ENCODE results near the gene PPT2.
"Not testable (repeated sequence)": the region's sequence is repeated elsewhere in the genome, so short reads cannot be mapped to it uniquely, and the experiment has no call there.

PPT2 gene

DNA sequence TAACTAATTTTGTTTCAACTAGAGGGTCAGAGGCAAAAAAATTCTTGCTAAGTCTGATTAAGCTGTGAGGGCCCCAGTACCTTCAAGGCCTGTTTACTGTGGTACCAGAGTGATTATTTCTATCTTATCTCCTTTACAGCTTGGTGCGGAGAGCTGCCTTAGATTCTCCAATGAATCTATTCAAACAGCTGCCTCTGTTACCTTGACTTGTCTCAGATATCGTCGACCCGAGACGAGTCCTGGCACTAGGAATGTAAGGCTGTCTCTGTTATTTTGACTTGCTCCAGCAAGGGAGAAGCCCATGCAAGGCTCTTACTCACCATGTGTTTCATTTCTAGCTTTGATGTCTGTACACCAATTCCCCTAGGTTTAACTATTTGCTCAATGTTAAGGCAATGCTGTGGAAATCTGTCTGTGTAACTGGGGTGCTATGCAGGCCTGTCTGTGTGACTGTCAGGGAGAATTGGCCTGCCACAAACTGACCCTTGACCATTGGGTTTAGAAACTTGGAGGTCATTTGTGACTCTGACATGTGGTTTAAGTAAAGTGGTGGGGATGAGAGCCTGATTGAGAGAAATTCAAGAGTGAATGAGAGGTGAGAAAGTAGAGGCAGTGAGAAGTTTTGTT is 13.4 kb upstream of the PPT2 start:
- Histone ChIP-seq H2AFZ (ENCODE audit: low read length) (no peak overlapping the region), H3K79me2 (ENCODE audit: insufficient read depth, low read length) (no peaks in the 10 kb centered on the region), H3K9ac (ENCODE audit: low read depth, low read length, poor library complexity, severe bottlenecking) (no peak overlapping the region), H3K27me3 (ENCODE audit: insufficient read depth, low read length, poor library complexity, severe bottlenecking) (no peaks in the 10 kb centered on the region), H3K36me3 (ENCODE audit: insufficient read depth, low read length) (no peaks in the 10 kb centered on the region), H3K4me2 (ENCODE audit: low read depth, low read length, poor library complexity, severe bottlenecking) (no peak overlapping the region), H3K9me3 (ENCODE audit: insufficient read depth, low read depth, low read length) (no peaks in the 10 kb centered on the region), H4K20me1 (ENCODE audit: insufficient read depth, low read length, poor library complexity, severe bottlenecking) (no peaks in the 10 kb centered on the region), H3K9me2 (replicated peaks; ENCODE audit: low read depth, low read length) (no peaks in the 10 kb centered on the region), H3F3A (ENCODE audit: low read depth) (no peaks in the 10 kb centered on the region), H3K4me3 (ENCODE audit: low read length, poor library complexity, severe bottlenecking) (no peak overlapping the region), H3K4me1 (ENCODE audit: insufficient read depth, low read length, poor library complexity, severe bottlenecking) (no peaks in the 10 kb centered on the region)
- TF ChIP-seq EZH2phosphoT487 (IDR thresholded peaks at IDR 0.05; ENCODE audit: borderline replicate concordance), result no peak
- TF ChIP-seq, protein P1, sequence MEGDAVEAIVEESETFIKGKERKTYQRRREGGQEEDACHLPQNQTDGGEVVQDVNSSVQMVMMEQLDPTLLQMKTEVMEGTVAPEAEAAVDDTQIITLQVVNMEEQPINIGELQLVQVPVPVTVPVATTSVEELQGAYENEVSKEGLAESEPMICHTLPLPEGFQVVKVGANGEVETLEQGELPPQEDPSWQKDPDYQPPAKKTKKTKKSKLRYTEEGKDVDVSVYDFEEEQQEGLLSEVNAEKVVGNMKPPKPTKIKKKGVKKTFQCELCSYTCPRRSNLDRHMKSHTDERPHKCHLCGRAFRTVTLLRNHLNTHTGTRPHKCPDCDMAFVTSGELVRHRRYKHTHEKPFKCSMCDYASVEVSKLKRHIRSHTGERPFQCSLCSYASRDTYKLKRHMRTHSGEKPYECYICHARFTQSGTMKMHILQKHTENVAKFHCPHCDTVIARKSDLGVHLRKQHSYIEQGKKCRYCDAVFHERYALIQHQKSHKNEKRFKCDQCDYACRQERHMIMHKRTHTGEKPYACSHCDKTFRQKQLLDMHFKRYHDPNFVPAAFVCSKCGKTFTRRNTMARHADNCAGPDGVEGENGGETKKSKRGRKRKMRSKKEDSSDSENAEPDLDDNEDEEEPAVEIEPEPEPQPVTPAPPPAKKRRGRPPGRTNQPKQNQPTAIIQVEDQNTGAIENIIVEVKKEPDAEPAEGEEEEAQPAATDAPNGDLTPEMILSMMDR (conservative IDR thresholded peaks at IDR 0.05; ENCODE audit: low read length), result no peak

DNA sequence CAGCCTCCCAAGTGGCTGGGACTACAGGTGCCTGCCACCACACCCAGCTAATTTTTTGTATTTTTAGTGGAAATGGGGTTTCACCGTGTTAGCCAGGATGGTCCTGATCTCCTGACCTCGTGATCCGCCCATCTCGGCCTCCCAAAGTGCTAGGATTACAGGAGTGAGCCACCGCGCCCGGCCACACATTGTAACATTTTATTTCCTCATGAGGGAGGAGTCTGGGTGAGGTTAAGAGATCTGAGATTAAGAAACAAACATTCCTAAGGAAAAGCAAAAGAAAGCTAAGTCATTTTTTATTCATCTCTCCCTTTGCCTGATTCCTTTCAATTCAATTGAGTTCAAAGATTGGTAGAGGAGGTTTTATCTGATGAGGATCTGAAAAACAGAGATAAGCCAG is 9.7 kb upstream of the PPT2 start:
- H3K9me2 ChIP-seq (replicated peaks; ENCODE audit: low read depth, low read length); H3K27me3 ChIP-seq (ENCODE audit: insufficient read depth, low read length, poor library complexity, severe bottlenecking); H3K4me1 ChIP-seq (ENCODE audit: insufficient read depth, low read length, poor library complexity, severe bottlenecking); H3K79me2 ChIP-seq (ENCODE audit: insufficient read depth, low read length); H3K4me3 ChIP-seq (ENCODE audit: low read length, poor library complexity, severe bottlenecking); H4K20me1 ChIP-seq (ENCODE audit: insufficient read depth, low read length, poor library complexity, severe bottlenecking); H3K9ac ChIP-seq (ENCODE audit: low read depth, low read length, poor library complexity, severe bottlenecking); H3K4me2 ChIP-seq (ENCODE audit: low read depth, low read length, poor library complexity, severe bottlenecking); H3F3A ChIP-seq (ENCODE audit: low read depth); H2AFZ ChIP-seq (ENCODE audit: low read length); H3K36me3 ChIP-seq (ENCODE audit: insufficient read depth, low read length); H3K9me3 ChIP-seq (ENCODE audit: insufficient read depth, low read depth, low read length): not testable (repeated sequence)

DNA sequence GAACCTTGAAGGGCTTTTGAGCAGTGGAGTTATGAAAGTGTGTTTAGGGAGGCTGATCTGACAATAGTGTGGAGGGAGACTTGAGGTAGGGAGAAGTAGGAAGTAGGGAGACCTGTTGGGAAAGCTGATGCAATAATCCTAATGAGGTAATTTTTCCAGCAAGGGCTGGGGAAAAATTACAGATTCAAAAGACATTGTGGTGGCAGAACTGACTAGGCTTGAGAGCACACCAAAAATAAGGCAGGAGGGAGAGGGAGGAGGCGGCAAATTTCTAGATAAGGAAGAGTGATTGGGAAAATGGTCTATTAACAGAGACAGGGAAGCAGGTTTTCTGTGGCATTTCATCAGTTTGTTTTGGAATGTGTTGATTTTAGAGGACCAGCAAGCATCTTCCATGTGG is 7.7 kb upstream of the PPT2 start:
- Histone ChIP-seq H3K9me2 (replicated peaks; ENCODE audit: low read depth, low read length) (no peaks in the 10 kb centered on the region), H3F3A (ENCODE audit: low read depth) (no peaks in the 10 kb centered on the region), H3K79me2 (ENCODE audit: insufficient read depth, low read length) (no peaks in the 10 kb centered on the region), H3K27me3 (ENCODE audit: insufficient read depth, low read length, poor library complexity, severe bottlenecking) (no peaks in the 10 kb centered on the region), H3K9ac (ENCODE audit: low read depth, low read length, poor library complexity, severe bottlenecking) (no peak overlapping the region), H2AFZ (ENCODE audit: low read length) (no peak overlapping the region), H3K4me1 (ENCODE audit: insufficient read depth, low read length, poor library complexity, severe bottlenecking) (no peaks in the 10 kb centered on the region), H4K20me1 (ENCODE audit: insufficient read depth, low read length, poor library complexity, severe bottlenecking) (no peaks in the 10 kb centered on the region), H3K4me2 (ENCODE audit: low read depth, low read length, poor library complexity, severe bottlenecking) (no peak overlapping the region), H3K9me3 (ENCODE audit: insufficient read depth, low read depth, low read length) (no peaks in the 10 kb centered on the region), H3K4me3 (ENCODE audit: low read length, poor library complexity, severe bottlenecking) (no peak overlapping the region), H3K36me3 (ENCODE audit: insufficient read depth, low read length) (no peaks in the 10 kb centered on the region)
- no peak for TF ChIP-seq EZH2phosphoT487 (IDR thresholded peaks at IDR 0.05; ENCODE audit: borderline replicate concordance)
- TF ChIP-seq, protein P1 (conservative IDR thresholded peaks at IDR 0.05; ENCODE audit: low read length), result no peak

DNA sequence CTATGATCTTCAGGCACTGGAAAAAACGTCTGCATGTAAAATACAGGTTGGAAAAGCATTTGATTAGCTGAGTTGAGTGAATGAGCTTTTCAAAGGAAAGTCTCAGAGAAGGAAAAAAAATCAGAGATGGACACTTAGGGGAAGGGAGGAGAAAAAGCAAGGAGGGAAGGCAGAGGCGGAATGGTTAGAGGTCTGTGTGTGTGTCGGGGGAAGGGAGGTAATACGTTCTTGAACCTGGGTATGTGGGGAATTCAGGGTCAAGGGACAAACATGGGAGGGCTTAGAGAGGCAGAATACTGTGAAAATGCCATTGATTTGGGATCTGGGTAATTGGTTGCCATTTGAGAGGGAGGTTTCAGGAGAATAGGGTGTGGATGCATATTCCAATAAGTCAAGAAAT is 7.3 kb upstream of the PPT2 start:
- Histone ChIP-seq H3K9ac (ENCODE audit: low read depth, low read length, poor library complexity, severe bottlenecking) (no peak overlapping the region), H3K4me2 (ENCODE audit: low read depth, low read length, poor library complexity, severe bottlenecking) (no peak overlapping the region), H4K20me1 (ENCODE audit: insufficient read depth, low read length, poor library complexity, severe bottlenecking) (no peaks in the 10 kb centered on the region), H3K79me2 (ENCODE audit: insufficient read depth, low read length) (no peaks in the 10 kb centered on the region), H3K36me3 (ENCODE audit: insufficient read depth, low read length) (no peaks in the 10 kb centered on the region), H3K9me2 (replicated peaks; ENCODE audit: low read depth, low read length) (no peaks in the 10 kb centered on the region), H3K27me3 (ENCODE audit: insufficient read depth, low read length, poor library complexity, severe bottlenecking) (no peaks in the 10 kb centered on the region), H3K9me3 (ENCODE audit: insufficient read depth, low read depth, low read length) (no peaks in the 10 kb centered on the region), H3F3A (ENCODE audit: low read depth) (no peaks in the 10 kb centered on the region), H3K4me1 (ENCODE audit: insufficient read depth, low read length, poor library complexity, severe bottlenecking) (no peaks in the 10 kb centered on the region), H2AFZ (ENCODE audit: low read length) (no peak overlapping the region), H3K4me3 (ENCODE audit: low read length, poor library complexity, severe bottlenecking) (no peak overlapping the region)
- TF ChIP-seq EZH2phosphoT487 (IDR thresholded peaks at IDR 0.05; ENCODE audit: borderline replicate concordance), result no peak
- TF ChIP-seq, protein P1 (conservative IDR thresholded peaks at IDR 0.05; ENCODE audit: low read length), result no peak
